Spleen (tissue), 11 donors: ENCODE results near the gene TNFRSF14. TPM values are rescaled to one million over a fixed set of nuclear protein-coding genes. Genes with fewer than 3 reads are reported as not detected.

Experiments
- DNase-seq: peaks from one replicate; pipeline ENCODE4 v3.0.0-alpha.2; 2020
- H3K27ac ChIP-seq, 8 donors: fragments of 200-600 bp; sonication (generic) in 7 of 8; 1 replicate in 4 of 8; 2 replicates in 4 of 8; pipeline versions ENCODE4 v1.5.0 to v1.8.0; 2016 to 2021; ENCODE audit warnings: inconsistent platforms in 4 of 8, mild to moderate bottlenecking in 4 of 8, moderate library complexity in 1 of 8
- H3K27me3 ChIP-seq, 7 donors: fragments of 200-600 bp; sonication (generic) in 6 of 7; replicated peaks in 1 of 7; 1 replicate in 4 of 7; 2 replicates in 3 of 7; pipeline versions ENCODE4 v1.5.0 to v1.8.0; 2016 to 2021; ENCODE audit warnings: inconsistent platforms in 3 of 7, mild to moderate bottlenecking in 1 of 7
- H3K36me3 ChIP-seq, 6 donors: fragments of 200-600 bp; sonication (generic) in 5 of 6; 1 replicate in 4 of 6; 2 replicates in 2 of 6; pipeline versions ENCODE4 v1.5.0 to v1.8.0; 2016 to 2021; ENCODE audit warnings: inconsistent platforms in 2 of 6
- H3K4me1 ChIP-seq, 6 donors: fragments of 200-600 bp; sonication (generic) in 5 of 6; 1 replicate in 3 of 6; 2 replicates in 3 of 6; pipeline versions ENCODE4 v1.5.0 to v1.8.0; 2016 to 2021; ENCODE audit warnings: inconsistent platforms in 3 of 6
- H3K4me3 ChIP-seq, 8 donors: fragments of 200-600 bp; sonication (generic) in 7 of 8; 1 replicate in 4 of 8; 2 replicates in 4 of 8; pipeline versions ENCODE4 v1.5.0 to v1.8.0; 2016 to 2021; ENCODE audit warnings: inconsistent platforms in 4 of 8, mild to moderate bottlenecking in 4 of 8, moderate library complexity in 2 of 8
- H3K9me3 ChIP-seq, 8 donors: fragments of 200-600 bp; sonication (generic) in 7 of 8; 1 replicate in 4 of 8; 2 replicates in 4 of 8; pipeline versions ENCODE4 v1.5.0 to v1.8.0; 2016 to 2021; ENCODE audit warnings: inconsistent platforms in 4 of 8
- CTCF ChIP-seq, 11 experiments: fragments of 200-600 bp in 7 of 11; fragments of 450-650 bp in 4 of 11; sonication (generic) in 4 of 11; IDR thresholded peaks in 8 of 11; conservative IDR thresholded peaks in 3 of 11; 1 replicate in 7 of 11; 2 replicates in 4 of 11; pipeline versions ENCODE4 v1.4.0 to v1.8.0; 2016 to 2021; ENCODE audit warnings: antibody characterized with exemption in 11 of 11, inconsistent platforms in 4 of 11, mild to moderate bottlenecking in 1 of 11
- POLR2A ChIP-seq, 3 donors: fragments of 450-650 bp; IDR thresholded peaks; one replicate each; pipeline ENCODE4 v1.5.1; 2017; ENCODE audit warnings: antibody characterized with exemption in 3 of 3, mild to moderate bottlenecking in 1 of 3
- POLR2AphosphoS5 ChIP-seq, 3 donors: sonication (generic); formaldehyde crosslinking; IDR thresholded peaks; one replicate each; pipeline ENCODE4 v1.5.1; 2017; ENCODE audit warnings: antibody characterized with exemption in 3 of 3
- WGBS, 5 donors: extraction: QIAGEN DNeasy Blood & Tissue Kit in 3 of 5; methylation state at CpG; one replicate each; pipeline versions ENCODE4 v1.1.5 to v1.1.7; 2013 to 2018; 5-methylcytosine and 5-hydroxymethylcytosine counted together
- intact Hi-C: fragments of 100-400 bp; cut with DNase I; formaldehyde crosslinking; loops from one replicate; pipeline ENCODE4 v1.15.0; 2023; ENCODE audit warnings: low total_unique reads
- polyA plus RNA-seq, 3 donors: library from polyadenylated mRNA; stranded (reverse); fragments of 200-250 nt; gene quantifications; one replicate each; pipeline ENCODE4 v1.2.1, GENCODE V29; 2013
- total RNA-seq, 7 donors: library from RNA; depleted of rRNA in 3 of 7; stranded (reverse); fragments of >200 nt in 3 of 7; fragmentation: NEBNext Ultra II Directional in 4 of 7; extraction: Animal tissue kit (Norgen Biotek cat#: 25700) in 4 of 7; gene quantifications; one replicate each; pipeline versions ENCODE4 v1.1.0 to v1.2.1, GENCODE V29; 2016 to 2021
- donor health status: healthy with polysubstance abuse.
- donor health status: DM: no; HTN: no; CAD: no; lungs with moderate emphysema.
- donor health status: DM: no; HTN: no; CAD: no.
- donor health status: Bipolar disorder and iron deficiency.
- donor health status: healthy.
- donor health status: DM: no; HTN: no; CAD: no.
- donor health status: DM: yes; HTN: yes; CAD: no.

The TNFRSF14 gene
- total and polyA plus RNA-seq, 10 donors = 146 to 366 (median 191) TPM

- Histone ChIP-seq H3K9me3 (no peaks in the 10 kb centered on the region), H3K4me3 (no peak overlapping the region), H3K4me1 (peaks cover 0 to 75% (median 50%) of the 10 kb centered on the region in 6 donors), H3K36me3 (no peaks in the 10 kb centered on the region), H3K27ac (no peak overlapping the region), H3K27me3 (peaks cover 0 to 69% (median 13%) of the 10 kb centered on the region in 7 donors)
- WGBS, 5 donors = 74 to 85% (median 77%) methylated on average over 9 to 12 of the region's 12 CpGs
- intact Hi-C loops = no loop called here
- TF ChIP-seq CTCF (IDR thresholded peaks at IDR 0.05 in 8 of 11, conservative IDR thresholded peaks at IDR 0.05 in 3 of 11) (peak in 8 of 11 experiments; percentile 22 to 52 (median 36)), POLR2AphosphoS5 (IDR thresholded peaks at IDR 0.05) (no peak)
- no peak for DNase-seq
Measured at GRCh38 chr1:2539312-2539907, 16.8 kb upstream of the TNFRSF14 start.

GRCh38 chr1:2540816-2541492 is 15.2 kb upstream of the TNFRSF14 start:
- no peak overlapping the region for H3K27ac ChIP-seq
- TF ChIP-seq POLR2A (IDR thresholded peaks at IDR 0.05) = no peak
- 10 to 51% (median 12%) methylated on average over 7 to 39 of the region's 39 CpGs for WGBS, 5 donors
- H3K36me3 ChIP-seq = no peaks in the 10 kb centered on the region
- no peak for DNase-seq
- peaks cover 3 to 75% (median 50%) of the 10 kb centered on the region in 6 donors for H3K4me1 ChIP-seq
- intact Hi-C loops = no loop called here
- no peaks in the 10 kb centered on the region for H3K9me3 ChIP-seq
- H3K27me3 ChIP-seq = peaks cover 0 to 54% (median 13%) of the 10 kb centered on the region in 7 donors
- H3K4me3 ChIP-seq = peak overlapping the region in 1 of 8 donors; percentile 9

GRCh38 chr1:2541619-2542245 is 14.4 kb upstream of the TNFRSF14 start:
- no peak overlapping the region for H3K4me3 ChIP-seq
- peak; percentile 87 for DNase-seq
- H3K4me1 ChIP-seq = peaks cover 3 to 78% (median 56%) of the 10 kb centered on the region in 6 donors
- no peaks in the 10 kb centered on the region for H3K9me3 ChIP-seq
- intact Hi-C loops = no loop called here
- 68 to 80% (median 75%) methylated on average over 19 to 25 of the region's 25 CpGs for WGBS, 5 donors
- H3K27ac ChIP-seq = no peak overlapping the region
- H3K36me3 ChIP-seq = no peaks in the 10 kb centered on the region
- TF ChIP-seq CTCF (IDR thresholded peaks at IDR 0.05 in 8 of 11, conservative IDR thresholded peaks at IDR 0.05 in 3 of 11) (no peak), POLR2AphosphoS5 (IDR thresholded peaks at IDR 0.05) (peak; percentile 35 to 53 (median 51))
- H3K27me3 ChIP-seq = peaks cover 0 to 54% (median 13%) of the 10 kb centered on the region in 7 donors

- no peak overlapping the region for H3K4me3 ChIP-seq
- 78 to 90% (median 82%) methylated on average over 10 to 11 of the region's 11 CpGs for WGBS, 5 donors
- H3K27me3 ChIP-seq = peaks cover 0 to 50% (median 13%) of the 10 kb centered on the region in 7 donors
- TF ChIP-seq POLR2AphosphoS5 (IDR thresholded peaks at IDR 0.05) (no peak), CTCF (IDR thresholded peaks at IDR 0.05 in 8 of 11, conservative IDR thresholded peaks at IDR 0.05 in 3 of 11) (no peak), POLR2A (IDR thresholded peaks at IDR 0.05) (no peak)
- H3K27ac ChIP-seq = no peak overlapping the region
- intact Hi-C loops = no loop called here
- H3K9me3 ChIP-seq = no peaks in the 10 kb centered on the region
- no peak for DNase-seq
- peaks cover 6 to 82% (median 60%) of the 10 kb centered on the region in 6 donors for H3K4me1 ChIP-seq
- H3K36me3 ChIP-seq = no peaks in the 10 kb centered on the region
Measured at GRCh38 chr1:2542246-2542915, 13.8 kb upstream of the TNFRSF14 start.
